ENCODE measurements around the gene PARN.

GRCh38 chr16:14497245-14498082 is 132.6 kb downstream of the PARN start:
- TF ChIP-seq CTCF (IDR thresholded peaks at IDR 0.05) (no peak), TCF7L2 (IDR thresholded peaks at IDR 0.05; ENCODE audit: low read depth, low read length) (no peak), POLR2AphosphoS5 (IDR thresholded peaks at IDR 0.05; ENCODE audit: low read depth, low read length) (no peak), SIN3A (IDR thresholded peaks at IDR 0.05; ENCODE audit: borderline replicate concordance, insufficient read depth, low read depth, low read length) (no peak), REST (IDR thresholded peaks at IDR 0.05; ENCODE audit: insufficient read depth in 1 of 2, low read depth in 2 of 2, low read length in 1 of 2) (no peak)
